HEK293 (cell line): ENCODE measurements around the gene NR1H2.

Experiments
- CTCF ChIP-seq: fragments of 450-650 bp; formaldehyde crosslinking; IDR thresholded peaks from 2 replicates; pipeline ENCODE4 v1.5.1; 2016; ENCODE audit warnings: missing biosample characterization, missing genetic modification characterization
- KLF8 ChIP-seq: fragments of 450-650 bp; formaldehyde crosslinking; IDR thresholded peaks from 2 replicates; pipeline ENCODE4 v1.5.1; 2016; ENCODE audit warnings: missing biosample characterization, missing genetic modification characterization
- REPIN1 ChIP-seq: fragments of 450-650 bp; formaldehyde crosslinking; IDR thresholded peaks from 2 replicates; pipeline ENCODE4 v1.5.1; 2017; ENCODE audit warnings: missing biosample characterization, missing genetic modification characterization, low read depth
- ZBTB10 ChIP-seq: fragments of 450-650 bp; formaldehyde crosslinking; IDR thresholded peaks from 2 replicates; pipeline ENCODE4 v1.5.1; 2016; ENCODE audit warnings: missing biosample characterization, missing genetic modification characterization
- ZEB2 ChIP-seq: fragments of 450-650 bp; formaldehyde crosslinking; IDR thresholded peaks from 2 replicates; pipeline ENCODE4 v1.5.1; 2016; ENCODE audit warnings: missing biosample characterization, missing genetic modification characterization
- ZNF148 ChIP-seq: fragments of 450-650 bp; formaldehyde crosslinking; IDR thresholded peaks from 2 replicates; pipeline ENCODE4 v1.5.0; 2017; ENCODE audit warnings: missing biosample characterization, missing genetic modification characterization, borderline replicate concordance
- ZNF157 ChIP-seq: fragments of 450-650 bp; formaldehyde crosslinking; IDR thresholded peaks from 2 replicates; pipeline ENCODE4 v1.5.1; 2016; ENCODE audit warnings: missing biosample characterization, missing genetic modification characterization
- ZNF26 ChIP-seq: fragments of 450-650 bp; formaldehyde crosslinking; IDR thresholded peaks from 2 replicates; pipeline ENCODE4 v1.5.1; 2016; ENCODE audit warnings: missing biosample characterization, missing genetic modification characterization
- ZNF274 ChIP-seq, 2 experiments: fragments of 200-500 bp in 1 of 2; fragments of 450-650 bp in 1 of 2; sonication (Bioruptor generic) in 1 of 2; formaldehyde crosslinking in 1 of 2; IDR thresholded peaks; 2 replicates each; pipeline versions ENCODE4 v1.5.1 to v1.6.1; 2014 to 2016; ENCODE audit warnings: borderline replicate concordance in 1 of 2, inconsistent platforms in 1 of 2, low read length in 1 of 2, missing biosample characterization in 1 of 2, missing genetic modification characterization in 1 of 2
- ZNF311 ChIP-seq: fragments of 450-650 bp; formaldehyde crosslinking; IDR thresholded peaks from 2 replicates; pipeline ENCODE4 v1.5.1; 2017; ENCODE audit warnings: missing biosample characterization, missing genetic modification characterization, borderline replicate concordance
- ZNF335 ChIP-seq: fragments of 450-650 bp; formaldehyde crosslinking; conservative IDR thresholded peaks from 2 replicates; pipeline ENCODE4 v1.5.1; 2016; ENCODE audit warnings: missing biosample characterization, missing genetic modification characterization
- ZNF585B ChIP-seq: fragments of 450-650 bp; formaldehyde crosslinking; IDR thresholded peaks from 2 replicates; pipeline ENCODE4 v1.5.1; 2016; ENCODE audit warnings: missing biosample characterization, missing genetic modification characterization
- ZNF830 ChIP-seq: fragments of 450-650 bp; IDR thresholded peaks from 2 replicates; pipeline ENCODE4 v1.5.0; 2018; ENCODE audit warnings: missing biosample characterization, missing genetic modification characterization, low read depth, mild to moderate bottlenecking, moderate library complexity

GRCh38 chr19:50358483-50359327 lies 17.6 kb upstream of the NR1H2 start:
- TF ChIP-seq ZNF311 (tag by site-specific recombination) (no peak), ZEB2 (tag by site-specific recombination) (no peak), CTCF (no peak), REPIN1 (tag by site-specific recombination) (no peak), ZNF830 (no peak), ZNF335 (tag by site-specific recombination) (no peak), ZNF157 (tag by site-specific recombination) (no peak), ZNF26 (tag by site-specific recombination) (no peak), ZNF274 (IDR thresholded peaks at IDR 0.05; ENCODE audit: low read length) (no peak), ZNF274 (tag by site-specific recombination; IDR thresholded peaks at IDR 0.05; ENCODE audit: borderline replicate concordance) (no peak), ZBTB10 (tag by site-specific recombination) (no peak), ZNF148 (tag by site-specific recombination) (no peak), KLF8 (tag by site-specific recombination) (no peak), ZNF585B (tag by site-specific recombination) (no peak)
